HL-60/S4 (cell line): ENCODE measurements around the gene RBM34.

ENCODE experiments used
- in situ Hi-C: fragments of 300-500 bp; cut with MboI; formaldehyde crosslinking; loops from 2 replicates; pipeline ENCODE4 v1.14.3; 2022; ENCODE audit warnings: low sequenced_read_pairs

RBM34 gene

GRCh38 chr1:235113183-235113917, 47.7 kb downstream of the RBM34 start:
- in situ Hi-C loops: loop anchor here (25.0 kb wide), 1 partner anchor 849 kb away; no protein-coding TSS in a partner anchor

- in situ Hi-C loops: loop anchor here (25.0 kb wide), 1 partner anchor 850 kb away; no protein-coding TSS in a partner anchor
These were observed 48.5 kb downstream of the RBM34 start for GRCh38 chr1:235112297-235113182.

- in situ Hi-C loops: loop anchor here (25.0 kb wide), 1 partner anchor 851 kb away; no protein-coding TSS in a partner anchor
These were observed 49.9 kb downstream of the RBM34 start for GRCh38 chr1:235111107-235111506.

GRCh38 chr1:235108876-235109275, 52.2 kb downstream of the RBM34 start:
- in situ Hi-C loops: loop anchor here (10.0 to 25.0 kb wide), 2 partner anchors 306 to 853 kb away; no protein-coding TSS in a partner anchor

- in situ Hi-C loops: loop anchor here (10.0 to 25.0 kb wide), 2 partner anchors 307 to 854 kb away; no protein-coding TSS in a partner anchor
These were observed 52.9 kb downstream of the RBM34 start for GRCh38 chr1:235108185-235108593.

GRCh38 chr1:235107368-235108184, 53.5 kb downstream of the RBM34 start:
- in situ Hi-C loops: loop anchor here (10.0 to 25.0 kb wide), 2 partner anchors 307 to 855 kb away; no protein-coding TSS in a partner anchor

- in situ Hi-C loops: loop anchor here (10.0 to 25.0 kb wide), 2 partner anchors 308 to 856 kb away; no protein-coding TSS in a partner anchor
These were observed 54.6 kb downstream of the RBM34 start for GRCh38 chr1:235106457-235106856.

- in situ Hi-C loops: loop anchor here (10.0 to 25.0 kb wide), 2 partner anchors 309 to 857 kb away; no protein-coding TSS in a partner anchor
These were observed 55.7 kb downstream of the RBM34 start for GRCh38 chr1:235105051-235106043.

GRCh38 chr1:235102993-235103411, 58.0 kb downstream of the RBM34 start:
- in situ Hi-C loops: loop anchor here (10.0 to 25.0 kb wide), 2 partner anchors 312 to 859 kb away; no protein-coding TSS in a partner anchor

GRCh38 chr1:235102259-235102582, 58.8 kb downstream of the RBM34 start:
- in situ Hi-C loops: loop anchor here (10.0 to 25.0 kb wide), 2 partner anchors 313 to 860 kb away; no protein-coding TSS in a partner anchor

GRCh38 chr1:235101558-235102258, 59.3 kb downstream of the RBM34 start:
- in situ Hi-C loops: loop anchor here (10.0 to 25.0 kb wide), 2 partner anchors 313 to 861 kb away; no protein-coding TSS in a partner anchor

GRCh38 chr1:235100194-235100772, 60.8 kb downstream of the RBM34 start:
- in situ Hi-C loops: loop anchor here (10.0 to 25.0 kb wide), 2 partner anchors 315 to 862 kb away; no protein-coding TSS in a partner anchor

GRCh38 chr1:235098991-235099390, 62.1 kb downstream of the RBM34 start:
- in situ Hi-C loops: loop anchor here (25.0 kb wide), 1 partner anchor 762 kb away; no protein-coding TSS in a partner anchor

- in situ Hi-C loops: loop anchor here (25.0 kb wide), 1 partner anchor 761 kb away; no protein-coding TSS in a partner anchor
These were observed 62.5 kb downstream of the RBM34 start for GRCh38 chr1:235098547-235098946.

GRCh38 chr1:235097501-235097900, 63.5 kb downstream of the RBM34 start:
- in situ Hi-C loops: loop anchor here (25.0 kb wide), 1 partner anchor 760 kb away; no protein-coding TSS in a partner anchor

- in situ Hi-C loops: loop anchor here (25.0 kb wide), 1 partner anchor 759 kb away; no protein-coding TSS in a partner anchor
These were observed 65.0 kb downstream of the RBM34 start for GRCh38 chr1:235095938-235096562.
